ENCODE data around the gene CRYBA2. TPM values are rescaled to one million over a fixed set of nuclear protein-coding genes. Genes with fewer than 3 reads are reported as not detected.

CRYBA2 gene
- total RNA-seq, 1 donor from 2014 or later = not detected

GRCh38 chr2:218999021-218999880 is 6.0 kb upstream of the CRYBA2 start:
- ATAC-seq (ENCODE audit: low read depth) (no peak), DNase-seq (no peak)
- ChIA-PET POLR2A (no interaction called here), CTCF (interaction anchor here (1.8 kb wide), 1 partner anchor 19 kb away, joined by 3 read pairs; no protein-coding TSS in a partner anchor)
- H3K4me3 Mint-ChIP-seq = no peak overlapping the region
- H3K27ac Mint-ChIP-seq = no peak overlapping the region
- peaks cover 31% of the 10 kb centered on the region for H3K4me1 Mint-ChIP-seq
- no peak for TF ChIP-seq CTCF (IDR thresholded peaks at IDR 0.05)
- intact Hi-C loops (cut with micrococcal nuclease) = loop anchor here (5.0 kb wide), 1 partner anchor 58 kb away; no protein-coding TSS in a partner anchor
- H3K9me3 Mint-ChIP-seq = no peaks in the 10 kb centered on the region
- H3K36me3 Mint-ChIP-seq (ENCODE audit: low read depth) = no peaks in the 10 kb centered on the region
- H3K27me3 Mint-ChIP-seq = peaks cover 65% of the 10 kb centered on the region

- DNase-seq (no peak), ATAC-seq (ENCODE audit: low read depth) (no peak)
- Mint-ChIP-seq H3K27ac (no peak overlapping the region), H3K27me3 (peaks cover 60% of the 10 kb centered on the region), H3K4me3 (no peak overlapping the region), H3K9me3 (no peaks in the 10 kb centered on the region), H3K4me1 (peaks cover 32% of the 10 kb centered on the region), H3K36me3 (ENCODE audit: low read depth) (no peaks in the 10 kb centered on the region)
- intact Hi-C loops (cut with micrococcal nuclease) = loop anchor here (5.0 kb wide), 1 partner anchor 59 kb away; no protein-coding TSS in a partner anchor
- no peak for TF ChIP-seq CTCF (IDR thresholded peaks at IDR 0.05)
- CTCF ChIA-PET = interaction anchor here (1.8 kb wide), 1 partner anchor 18 kb away, joined by 3 read pairs; no protein-coding TSS in a partner anchor
- POLR2A ChIA-PET = no interaction called here
Measured at GRCh38 chr2:218998414-218999002, 5.3 kb upstream of the CRYBA2 start.

- DNase-seq (no peak), ATAC-seq (ENCODE audit: low read depth) (no peak)
- H3K27me3 Mint-ChIP-seq = peaks cover 57% of the 10 kb centered on the region
- intact Hi-C loops (cut with micrococcal nuclease) = loop anchor here (5.0 kb wide), 1 partner anchor 60 kb away; no protein-coding TSS in a partner anchor
- no peak overlapping the region for H3K27ac Mint-ChIP-seq
- no peaks in the 10 kb centered on the region for H3K36me3 Mint-ChIP-seq (ENCODE audit: low read depth)
- no peak overlapping the region for H3K4me3 Mint-ChIP-seq
- TF ChIP-seq CTCF (IDR thresholded peaks at IDR 0.05) = no peak
- POLR2A ChIA-PET = no interaction called here
- CTCF ChIA-PET = interaction anchor here (1.8 kb wide), 1 partner anchor 18 kb away, joined by 3 read pairs; no protein-coding TSS in a partner anchor
- no peaks in the 10 kb centered on the region for H3K9me3 Mint-ChIP-seq
- H3K4me1 Mint-ChIP-seq = peaks cover 27% of the 10 kb centered on the region
Measured at GRCh38 chr2:218997731-218998130, 4.5 kb upstream of the CRYBA2 start.

GRCh38 chr2:218996937-218997336 is 3.7 kb upstream of the CRYBA2 start:
- Mint-ChIP-seq H3K9me3 (no peaks in the 10 kb centered on the region), H3K4me1 (peaks cover 20% of the 10 kb centered on the region), H3K36me3 (ENCODE audit: low read depth) (no peaks in the 10 kb centered on the region), H3K27ac (no peak overlapping the region), H3K27me3 (peaks cover 58% of the 10 kb centered on the region), H3K4me3 (no peak overlapping the region)
- DNase-seq (no peak), ATAC-seq (ENCODE audit: low read depth) (no peak)
- intact Hi-C loops (cut with micrococcal nuclease) = loop anchor here (5.0 kb wide), 1 partner anchor 60 kb away; no protein-coding TSS in a partner anchor
- CTCF ChIA-PET = interaction anchor here (0.6 to 2.9 kb wide), 5 partner anchors 13 to 120 kb away, joined by 3 to 25 read pairs (median 3); no protein-coding TSS in a partner anchor
- POLR2A ChIA-PET = no interaction called here
- no peak for TF ChIP-seq CTCF (IDR thresholded peaks at IDR 0.05)
